K562 (cell line): ENCODE data around the gene RC3H2. TPM values are rescaled to one million over a fixed set of nuclear protein-coding genes. Genes with fewer than 3 reads are reported as not detected.

Experiments
- CREB1 ChIP-seq, 2 experiments: sonication (generic) in 1 of 2; formaldehyde crosslinking in 1 of 2; IDR thresholded peaks; 2 replicates each; pipeline versions ENCODE4 v1.6.1 to v1.8.0; 2012 to 2022; ENCODE audit warnings: inconsistent platforms in 1 of 2, mild to moderate bottlenecking in 1 of 2, missing genetic modification reagents in 1 of 2, moderate library complexity in 1 of 2
- DPF2 ChIP-seq: fragments of 450-650 bp; IDR thresholded peaks from 2 replicates; pipeline ENCODE4 v1.6.1; 2016
- E2F5 ChIP-seq: sonication (generic); formaldehyde crosslinking; IDR thresholded peaks from 2 replicates; pipeline ENCODE4 v1.8.0; 2022; ENCODE audit warnings: mild to moderate bottlenecking, missing genetic modification reagents
- GATAD2B ChIP-seq: fragments of 450-650 bp; IDR thresholded peaks from 2 replicates; pipeline ENCODE4 v1.6.1; 2017; ENCODE audit warnings: mild to moderate bottlenecking, borderline replicate concordance
- HMG20A ChIP-seq: fragments of 450-650 bp; formaldehyde crosslinking; conservative IDR thresholded peaks from 2 replicates; pipeline ENCODE4 v1.4.0; 2020; ENCODE audit warnings: mild to moderate bottlenecking, mixed read lengths
- IFI16 ChIP-seq: fragments of 250-450 bp; sonication (Bioruptor Pico); IDR thresholded peaks from 2 replicates; pipeline ENCODE4 v2.1.2; 2022; ENCODE audit warnings: mild to moderate bottlenecking, inconsistent platforms
- MCM2 ChIP-seq: fragments of 450-650 bp; IDR thresholded peaks from 2 replicates; pipeline ENCODE4 v1.6.1; 2017; ENCODE audit warnings: low read depth, mild to moderate bottlenecking
- MNT ChIP-seq, 2 experiments: fragments of 450-650 bp; conservative IDR thresholded peaks; 2 replicates each; pipeline ENCODE4 v1.6.1; 2017; ENCODE audit warnings: mild to moderate bottlenecking in 2 of 2, moderate library complexity in 2 of 2
- NFE2 ChIP-seq: IDR thresholded peaks from 2 replicates; pipeline ENCODE4 v1.6.1; 2014; ENCODE audit warnings: antibody characterized with exemption, low read depth
- NFE2L1 ChIP-seq: fragments of 450-650 bp; IDR thresholded peaks from 2 replicates; pipeline ENCODE4 v1.6.1; 2016; ENCODE audit warnings: missing genetic modification characterization, low read depth, mild to moderate bottlenecking, missing compliant biosample characterization, moderate library complexity, borderline replicate concordance
- NKRF ChIP-seq: fragments of 450-650 bp; IDR thresholded peaks from 2 replicates; pipeline ENCODE4 v1.6.1; 2016; ENCODE audit warnings: borderline replicate concordance
- PPARD ChIP-seq: fragments of 250-450 bp; sonication (Bioruptor Pico); IDR thresholded peaks from 2 replicates; pipeline ENCODE4 v1.8.0; 2022; ENCODE audit warnings: inconsistent platforms, mild to moderate bottlenecking, moderate library complexity
- SIN3B ChIP-seq: fragments of 450-650 bp; IDR thresholded peaks from 2 replicates; pipeline ENCODE4 v1.6.1; 2017; ENCODE audit warnings: low read depth, mild to moderate bottlenecking, moderate library complexity
- SLC30A9 ChIP-seq: fragments of 250-450 bp; sonication (Bioruptor Pico); IDR thresholded peaks from 2 replicates; pipeline ENCODE4 v1.8.0; 2022; ENCODE audit warnings: mild to moderate bottlenecking, moderate library complexity
- SREBF2 ChIP-seq: sonication (generic); formaldehyde crosslinking; IDR thresholded peaks from 2 replicates; pipeline ENCODE4 v1.4.0; 2020; ENCODE audit warnings: mild to moderate bottlenecking, missing genetic modification reagents
- TSHZ1 ChIP-seq: fragments of 250-450 bp; sonication (Bioruptor Pico); IDR thresholded peaks from 2 replicates; pipeline ENCODE4 v1.4.0; 2020; ENCODE audit warnings: mild to moderate bottlenecking, moderate library complexity
- XRCC3 ChIP-seq: fragments of 450-650 bp; IDR thresholded peaks from 2 replicates; pipeline ENCODE4 v1.6.1; 2017; ENCODE audit warnings: mild to moderate bottlenecking, moderate library complexity
- XRCC5 ChIP-seq: fragments of 200-400 bp; formaldehyde crosslinking; IDR thresholded peaks from 2 replicates; pipeline ENCODE4 v1.6.1; 2017; ENCODE audit warnings: low read depth, mild to moderate bottlenecking, low read length
- ZKSCAN8 ChIP-seq: fragments of 200-800 bp; sonication (Bioruptor generic); IDR thresholded peaks from 2 replicates; pipeline ENCODE4 v1.6.1; 2016; ENCODE audit warnings: missing genetic modification characterization, missing compliant biosample characterization
- ZNF212 ChIP-seq: fragments of 450-650 bp; formaldehyde crosslinking; IDR thresholded peaks from 2 replicates; pipeline ENCODE4 v1.4.0; 2020; ENCODE audit warnings: mild to moderate bottlenecking
- ZNF24 ChIP-seq: fragments of 450-650 bp; IDR thresholded peaks from 2 replicates; pipeline ENCODE4 v1.6.1; 2016
- ZNF408 ChIP-seq: fragments of 250-450 bp; sonication (Bioruptor Pico); IDR thresholded peaks from 2 replicates; pipeline ENCODE4 v1.4.0; 2020; ENCODE audit warnings: low read depth, mild to moderate bottlenecking, moderate library complexity
- ZNF699 ChIP-seq: fragments of 250-450 bp; sonication (Bioruptor Pico); IDR thresholded peaks from 2 replicates; pipeline ENCODE4 v1.8.0; 2021; ENCODE audit warnings: mild to moderate bottlenecking, moderate library complexity; ENCODE audit not compliant: insufficient replicate concordance
- ZNF778 ChIP-seq: fragments of 450-650 bp; formaldehyde crosslinking; IDR thresholded peaks from 2 replicates; pipeline ENCODE4 v1.4.0; 2020; ENCODE audit warnings: mild to moderate bottlenecking, moderate library complexity
- polyA plus RNA-seq, 8 experiments: library from polyadenylated mRNA; depleted of rRNA in 4 of 8; stranded (reverse) in 5 of 8; unstranded in 3 of 8; fragments of >200 nt; fragmentation: Nextera tagmentation in 2 of 8; fragmentation: Illumina TruSeq in 1 of 8; extraction: Ambion mirVana in 2 of 8; extraction: Trizol in 1 of 8; gene quantifications; 2 replicates each; pipeline versions ENCODE4 v1.2.1 to v1.2.3, GENCODE V29; 2011 to 2014; ENCODE audit warnings: inconsistent platforms in 1 of 8, missing spikeins in 1 of 8
- total RNA-seq, 7 experiments: library from RNA; depleted of rRNA in 6 of 7; stranded (reverse); fragments of >200 nt in 6 of 7; fragmentation: Illumina TruSeq in 2 of 7; extraction: Trizol in 2 of 7; gene quantifications; 2 replicates each; pipeline versions ENCODE4 v1.2.1 to v1.2.3, GENCODE V29; 2011 to 2021; ENCODE audit warnings: low replicate concordance in 1 of 7

RC3H2 gene
- total and polyA plus RNA-seq, 9 of the 15 experiments (the other 6 are each of a cell fraction or from before 2014, with no cell fraction given) = 5.6 to 35.4 (median 18.6) TPM

GRCh38 chr9:122940454-122940748 is 35.2 kb upstream of the RC3H2 start (continued):
- TF ChIP-seq XRCC5 = no peak
- TF ChIP-seq MCM2 = no peak
- no peak for TF ChIP-seq ZNF408 (CRISPR knock-in tag)
- no peak for TF ChIP-seq SREBF2
- no peak for TF ChIP-seq CREB1 (IDR thresholded peaks at IDR 0.05)
- no peak for TF ChIP-seq CREB1 (CRISPR knock-in tag; IDR thresholded peaks at IDR 0.05)
- TF ChIP-seq ZNF778 (CRISPR knock-in tag) = no peak
- no peak for TF ChIP-seq NFE2L1 (tag)
- TF ChIP-seq GATAD2B = no peak
- TF ChIP-seq ZKSCAN8 = no peak
- TF ChIP-seq XRCC3 = peak; percentile 87; the same call in 1 of the 2 replicates
- no peak for TF ChIP-seq ZNF699 (CRISPR knock-in tag)
- 0 out of 2 replicates have a peak, but pooled peaks have one; percentile 49 for TF ChIP-seq DPF2
- TF ChIP-seq NFE2 = no peak
- TF ChIP-seq NKRF = no peak
- TF ChIP-seq SIN3B = no peak
- TF ChIP-seq E2F5 = no peak
- peak; percentile 75 for TF ChIP-seq ZNF24
- TF ChIP-seq SLC30A9 (CRISPR knock-in tag) = no peak
- TF ChIP-seq MNT (conservative IDR thresholded peaks at IDR 0.05) = no peak
- no peak for TF ChIP-seq ZNF212
- TF ChIP-seq HMG20A = no peak
- no peak for TF ChIP-seq IFI16 (CRISPR knock-in tag)
- no peak for TF ChIP-seq PPARD (CRISPR knock-in tag)
- TF ChIP-seq TSHZ1 = no peak
